Transverse colon (tissue), 4 donors: Measurements from ENCODE around the gene GOLIM4. TPM values are rescaled to one million over a fixed set of nuclear protein-coding genes. Genes with fewer than 3 reads are reported as not detected.

ENCODE experiments used
- DNase-seq: peaks from one replicate; pipeline ENCODE4 v3.0.0-alpha.2; 2019
- H3K27ac ChIP-seq, 4 donors: fragments of 200-600 bp; sonication (generic); 2 replicates each; pipeline ENCODE4 v1.5.1; 2016 to 2018; ENCODE audit warnings: inconsistent platforms in 4 of 4
- H3K27me3 ChIP-seq: fragments of 200-600 bp; sonication (generic); 2 replicates; pipeline ENCODE4 v1.5.1; 2017; ENCODE audit warnings: inconsistent platforms
- H3K36me3 ChIP-seq, 4 donors: fragments of 200-600 bp; sonication (generic); 2 replicates each; pipeline ENCODE4 v1.5.1; 2017 to 2019; ENCODE audit warnings: inconsistent platforms in 4 of 4
- H3K4me1 ChIP-seq, 4 donors: fragments of 200-600 bp; sonication (generic); 2 replicates each; pipeline ENCODE4 v1.5.1; 2017 to 2020; ENCODE audit warnings: inconsistent platforms in 4 of 4
- H3K4me3 ChIP-seq, 4 donors: fragments of 200-600 bp; sonication (generic); 1 replicate in 1 of 4; 2 replicates in 3 of 4; pipeline versions ENCODE4 v1.5.1 to v1.6.1; 2017 to 2019; ENCODE audit warnings: inconsistent platforms in 4 of 4
- H3K9me3 ChIP-seq, 2 donors: fragments of 200-600 bp; sonication (generic); 2 replicates each; pipeline ENCODE4 v1.5.1; 2017 to 2019; ENCODE audit warnings: inconsistent platforms in 2 of 2
- CTCF ChIP-seq, 5 experiments: fragments of 200-600 bp in 3 of 5; fragments of 450-650 bp in 2 of 5; sonication (generic) in 3 of 5; IDR thresholded peaks; 1 replicate in 2 of 5; 2 replicates in 3 of 5; pipeline ENCODE4 v1.5.1; 2016 to 2017; ENCODE audit warnings: antibody characterized with exemption in 5 of 5, inconsistent platforms in 3 of 5, mild to moderate bottlenecking in 2 of 5, moderate library complexity in 1 of 5
- EP300 ChIP-seq: sonication (generic); formaldehyde crosslinking; IDR thresholded peaks from one replicate; pipeline ENCODE4 v1.6.1; 2017; ENCODE audit warnings: antibody characterized with exemption, low read depth
- POLR2A ChIP-seq: fragments of 450-650 bp; IDR thresholded peaks from one replicate; pipeline ENCODE4 v1.6.1; 2016; ENCODE audit warnings: antibody characterized with exemption, mild to moderate bottlenecking, moderate library complexity
- POLR2AphosphoS5 ChIP-seq, 3 donors: sonication (generic); formaldehyde crosslinking; IDR thresholded peaks; one replicate each; pipeline ENCODE4 v1.6.1; 2016; ENCODE audit warnings: antibody characterized with exemption in 3 of 3
- WGBS, 2 donors: methylation state at CpG; one replicate each; pipeline ENCODE4 v1.1.5; 2018; ENCODE audit warnings: low coverage in 1 of 2; 5-methylcytosine and 5-hydroxymethylcytosine counted together
- in situ Hi-C, 4 donors: fragments of 200-750 bp; cut with MboI; loops; one replicate each; pipeline versions ENCODE4 v1.15.0 to v1.15.1; 2017; ENCODE audit warnings: low sequenced_read_pairs in 3 of 4, low pct_ligation_motif_present in 1 of 4, low pct_unique_long_range_greater_than_20kb in 1 of 4
- intact Hi-C: fragments of 100-400 bp; cut with DNase I; formaldehyde crosslinking; loops from one replicate; pipeline ENCODE4 v1.15.1; 2023; ENCODE audit warnings: low total_unique reads
- total RNA-seq, 4 donors: library from RNA; depleted of rRNA; stranded (reverse); fragments of >200 nt; gene quantifications; one replicate each; pipeline ENCODE4 v1.1.0, GENCODE V29; 2016

Gene GOLIM4
- total RNA-seq, 4 donors from 2014 or later = 87.2 to 120 (median 101) TPM

GRCh38 chr3:168117853-168118313 lies 22.2 kb upstream of the GOLIM4 start:
- intact Hi-C loops (loop anchor here (10.0 kb wide), 1 partner anchor 63 kb away; no protein-coding TSS in a partner anchor), in situ Hi-C loops (no loop called here)
- DNase-seq = no peak
- Histone ChIP-seq H3K36me3 (no peaks in the 10 kb centered on the region), H3K4me3 (no peak overlapping the region), H3K27ac (peak overlapping the region; percentile 46 to 63 (median 55)), H3K4me1 (peaks cover 4 to 44% (median 20%) of the 10 kb centered on the region in 4 donors), H3K9me3 (no peaks in the 10 kb centered on the region), H3K27me3 (no peaks in the 10 kb centered on the region)
- no peak for TF ChIP-seq POLR2A
- TF ChIP-seq POLR2AphosphoS5 (IDR thresholded peaks at IDR 0.05) = no peak
- no peak for TF ChIP-seq CTCF (IDR thresholded peaks at IDR 0.05)
- no peak for TF ChIP-seq EP300
- 25 to 27% methylated on average over 2 of the region's 2 CpGs for WGBS, 2 donors

- intact Hi-C loops = loop anchor here (10.0 kb wide), 1 partner anchor 62 kb away; no protein-coding TSS in a partner anchor
- Histone ChIP-seq H3K36me3 (no peaks in the 10 kb centered on the region), H3K9me3 (no peaks in the 10 kb centered on the region), H3K4me1 (peaks cover 4 to 38% (median 20%) of the 10 kb centered on the region in 4 donors), H3K27me3 (no peaks in the 10 kb centered on the region), H3K4me3 (no peak overlapping the region), H3K27ac (peak overlapping the region; percentile 46 to 63 (median 55))
- in situ Hi-C loops = no loop called here
- WGBS, 2 donors = 15 to 48% methylated on average over 3 of the region's 3 CpGs
- no peak for DNase-seq
- no peak for TF ChIP-seq POLR2AphosphoS5 (IDR thresholded peaks at IDR 0.05)
These were observed 21.3 kb upstream of the GOLIM4 start for GRCh38 chr3:168117059-168117458.

- in situ Hi-C loops = no loop called here
- no peaks in the 10 kb centered on the region for H3K9me3 ChIP-seq
- no peaks in the 10 kb centered on the region for H3K27me3 ChIP-seq
- H3K4me3 ChIP-seq = no peak overlapping the region
- DNase-seq = peak; percentile 18
- no peaks in the 10 kb centered on the region for H3K36me3 ChIP-seq
- H3K27ac ChIP-seq = peak overlapping the region in 3 of 4 donors; percentile 47 to 63 (median 63)
- intact Hi-C loops = loop anchor here (10.0 kb wide), 1 partner anchor 61 kb away; no protein-coding TSS in a partner anchor
- 50 to 62% methylated on average over 2 to 4 of the region's 4 CpGs for WGBS, 2 donors
- TF ChIP-seq POLR2AphosphoS5 (IDR thresholded peaks at IDR 0.05) (no peak), EP300 (no peak), CTCF (IDR thresholded peaks at IDR 0.05) (no peak), POLR2A (no peak)
- H3K4me1 ChIP-seq = peaks cover 4 to 32% (median 17%) of the 10 kb centered on the region in 4 donors
These were observed 20.6 kb upstream of the GOLIM4 start for GRCh38 chr3:168116279-168116678.

GRCh38 chr3:168113848-168114247 lies 18.1 kb upstream of the GOLIM4 start:
- intact Hi-C loops = loop anchor here (10.0 kb wide), 1 partner anchor 59 kb away; no protein-coding TSS in a partner anchor
- no peak for DNase-seq
- no peak for TF ChIP-seq CTCF (IDR thresholded peaks at IDR 0.05)
- Histone ChIP-seq H3K4me1 (peaks cover 4 to 27% (median 16%) of the 10 kb centered on the region in 4 donors), H3K9me3 (no peaks in the 10 kb centered on the region), H3K4me3 (no peak overlapping the region), H3K27ac (no peak overlapping the region), H3K36me3 (no peaks in the 10 kb centered on the region), H3K27me3 (no peaks in the 10 kb centered on the region)
- in situ Hi-C loops = no loop called here
- WGBS, 2 donors = 76 to 78% methylated on average over 1 of the region's 1 CpG

- intact Hi-C loops (loop anchor here (10.0 kb wide), 1 partner anchor 58 kb away; no protein-coding TSS in a partner anchor), in situ Hi-C loops (no loop called here)
- no peak overlapping the region for H3K27ac ChIP-seq
- no peak overlapping the region for H3K4me3 ChIP-seq
- peaks cover 4 to 21% (median 13%) of the 10 kb centered on the region in 4 donors for H3K4me1 ChIP-seq
- TF ChIP-seq CTCF (IDR thresholded peaks at IDR 0.05) (no peak), POLR2AphosphoS5 (IDR thresholded peaks at IDR 0.05) (no peak), EP300 (no peak), POLR2A (no peak)
- no peak for DNase-seq
- no peaks in the 10 kb centered on the region for H3K9me3 ChIP-seq
- WGBS, 2 donors = 65 to 80% methylated on average over 3 of the region's 3 CpGs
- no peaks in the 10 kb centered on the region for H3K36me3 ChIP-seq
- no peaks in the 10 kb centered on the region for H3K27me3 ChIP-seq
These were observed 17.2 kb upstream of the GOLIM4 start for GRCh38 chr3:168112894-168113293.
